WI38 (cell line): Measurements from ENCODE around the gene ENHO.
"Not testable (repeated sequence)": the region's sequence is repeated elsewhere in the genome, so short reads cannot be mapped to it uniquely, and the experiment has no call there.

ENCODE experiments used
- H3K4me3 ChIP-seq: 2 replicates; pipeline ENCODE4 v1.5.1; 2011; ENCODE audit warnings: low read depth, mild to moderate bottlenecking, control low read depth, low read length
- CTCF ChIP-seq: IDR thresholded peaks from 2 replicates; pipeline ENCODE4 v1.5.1; 2012; ENCODE audit warnings: low read depth, mild to moderate bottlenecking, control low read depth, low read length

ENHO gene

GRCh38 chr9:34545497-34545896 lies 22.7 kb upstream of the ENHO start:
- no peak overlapping the region for H3K4me3 ChIP-seq
- TF ChIP-seq CTCF = no peak

GRCh38 chr9:34544035-34544434 lies 21.2 kb upstream of the ENHO start:
- no peak overlapping the region for H3K4me3 ChIP-seq
- TF ChIP-seq CTCF = no peak

GRCh38 chr9:34541540-34541939 lies 18.8 kb upstream of the ENHO start:
- TF ChIP-seq CTCF = no peak

GRCh38 chr9:34540827-34541226 lies 18.0 kb upstream of the ENHO start:
- TF ChIP-seq CTCF = no peak

More at GRCh38 chr9:34541540-34541939, 18.8 kb upstream of the ENHO start:
- H3K4me3 ChIP-seq = no peak overlapping the region

GRCh38 chr9:34536685-34537084 lies 13.9 kb upstream of the ENHO start:
- no peak overlapping the region for H3K4me3 ChIP-seq
- TF ChIP-seq CTCF = no peak

More at GRCh38 chr9:34540827-34541226, 18.0 kb upstream of the ENHO start:
- H3K4me3 ChIP-seq = no peak overlapping the region

- H3K4me3 ChIP-seq = not testable (repeated sequence)
Measured at GRCh38 chr9:34532041-34532440, 9.3 kb upstream of the ENHO start.

GRCh38 chr9:34526026-34526425 lies 3.2 kb upstream of the ENHO start:
- H3K4me3 ChIP-seq = no peak overlapping the region
- TF ChIP-seq CTCF = no peak

- H3K4me3 ChIP-seq = no peak overlapping the region
- no peak for TF ChIP-seq CTCF
Measured at GRCh38 chr9:34524349-34524748, 1.6 kb upstream of the ENHO start.
